CD4-positive, CD25-positive, alpha-beta regulatory T cell (primary cell): Measurements from ENCODE around the gene RPP14. TPM values are rescaled to one million over a fixed set of nuclear protein-coding genes. Genes with fewer than 3 reads are reported as not detected.

Experiments used
- ATAC-seq, 2 donors: fragments of 150-1000 bp; cut with Tn5 transposase; one replicate each; pipeline ENCODE4 v1.10.0; 2021; ENCODE audit warnings: low read depth in 2 of 2, moderate number of reproducible peaks in 2 of 2, moderate library complexity in 1 of 2
- DNase-seq, 3 donors: peaks; one replicate each; pipeline versions ENCODE4 v3.0.0 to v3.0.0-alpha.2; 2012 to 2022; ENCODE audit warnings: mixed read lengths in 1 of 3
- H3K27ac ChIP-seq: one replicate; pipeline ENCODE4 v1.7.0; 2013; ENCODE audit warnings: mild to moderate bottlenecking, low read length; ENCODE audit not compliant: insufficient read depth, poor library complexity, severe bottlenecking
- H3K27me3 ChIP-seq: one replicate; pipeline ENCODE4 v1.7.0; 2013; ENCODE audit warnings: low read length; ENCODE audit not compliant: control insufficient read depth, insufficient read depth
- H3K36me3 ChIP-seq: one replicate; pipeline ENCODE4 v1.7.0; 2013; ENCODE audit warnings: mild to moderate bottlenecking, low read length, moderate library complexity; ENCODE audit not compliant: control insufficient read depth, insufficient read depth
- H3K4me1 ChIP-seq: 2 replicates; pipeline ENCODE4 v1.7.0; 2013; ENCODE audit warnings: mild to moderate bottlenecking, low read length; ENCODE audit not compliant: insufficient read depth, control insufficient read depth, poor library complexity, severe bottlenecking
- H3K4me3 ChIP-seq: one replicate; pipeline ENCODE4 v1.7.0; 2013; ENCODE audit warnings: low read depth, mild to moderate bottlenecking, low read length, moderate library complexity
- H3K9me3 ChIP-seq, 2 experiments: 1 replicate in 1 of 2; 2 replicates in 1 of 2; pipeline ENCODE4 v1.7.0; 2013; ENCODE audit warnings: low read length in 2 of 2, mild to moderate bottlenecking in 1 of 2, moderate library complexity in 1 of 2; ENCODE audit not compliant: control insufficient read depth in 2 of 2
- H3K27ac Mint-ChIP-seq, 3 donors: one replicate each; pipeline ENCODE4 v1.8.0; 2020 to 2022; ENCODE audit warnings: mild to moderate bottlenecking in 3 of 3, mixed read lengths in 3 of 3, moderate library complexity in 2 of 3
- H3K27me3 Mint-ChIP-seq: one replicate; pipeline ENCODE4 v1.8.0; 2022; ENCODE audit warnings: mild to moderate bottlenecking, mixed read lengths
- H3K36me3 Mint-ChIP-seq: one replicate; pipeline ENCODE4 v1.8.0; 2020; ENCODE audit warnings: mixed read lengths
- H3K4me1 Mint-ChIP-seq, 4 donors: one replicate each; pipeline ENCODE4 v1.8.0; 2020 to 2022; ENCODE audit warnings: mixed read lengths in 4 of 4, mild to moderate bottlenecking in 1 of 4
- H3K4me3 Mint-ChIP-seq, 4 donors: one replicate each; pipeline ENCODE4 v1.8.0; 2020 to 2022; ENCODE audit warnings: mild to moderate bottlenecking in 4 of 4, mixed read lengths in 4 of 4, moderate library complexity in 3 of 4
- H3K9me3 Mint-ChIP-seq, 7 donors: one replicate each; pipeline ENCODE4 v1.8.0; 2020 to 2022; ENCODE audit warnings: mixed read lengths in 7 of 7, mild to moderate bottlenecking in 3 of 7, moderate library complexity in 2 of 7
- polyA plus RNA-seq, 4 donors: library from polyadenylated mRNA; unstranded; fragments of 300-500 nt; fragmentation: Illumina TruSeq; gene quantifications; one replicate each; pipeline ENCODE4 v1.2.3, GENCODE V29; 2021
- total RNA-seq: library from RNA; stranded (reverse); gene quantifications from one replicate; pipeline ENCODE4 v1.2.3, GENCODE V29; 2022

The RPP14 gene
- 14.3 TPM for total RNA-seq
- polyA plus RNA-seq, result 1 to 10 TPM; 5.7 to 7.1 (median 6.8) TPM

- peak; percentile 96 to 99 (median 99) for DNase-seq
- H3K4me1 ChIP-seq, result peaks cover 29% of the 10 kb centered on the region
- peaks cover 11 to 54% (median 25%) of the 10 kb centered on the region in 4 donors for H3K4me1 Mint-ChIP-seq
- H3K27ac Mint-ChIP-seq, result peak within 1 kb of the TSS; percentile 97 to 100 (median 99)
- H3K27me3 ChIP-seq, result peaks cover 8% of the 10 kb centered on the region
- peaks cover 4% of the 10 kb centered on the region for H3K36me3 ChIP-seq
- peaks cover 0 to 3% (median 1%) of the 10 kb centered on the region in 7 donors for H3K9me3 Mint-ChIP-seq
- peak within 1 kb of the TSS; percentile 97 for H3K27ac ChIP-seq
- H3K36me3 Mint-ChIP-seq, result peaks cover 7% of the 10 kb centered on the region
- peaks cover 30% of the 10 kb centered on the region for H3K27me3 Mint-ChIP-seq
- peak within 1 kb of the TSS; percentile 96 for H3K4me3 ChIP-seq
- H3K4me3 Mint-ChIP-seq, result peak within 1 kb of the TSS; percentile 96 to 99 (median 98)
- peaks cover 8% of the 10 kb centered on the region in 2 experiments for H3K9me3 ChIP-seq
- peak; percentile 90 to 94 for ATAC-seq
Observed at GRCh38 chr3:58305882-58306711, at the start of gene RPP14, which contains the start of gene HTD2. RPP14 (plus strand) TSS chr3:58306245; CDS start chr3:58310330, 4,085 bp downstream. HTD2 (plus strand) TSS chr3:58306520; CDS start chr3:58317614, 11,094 bp downstream.

GRCh38 chr3:58256511-58256910 lies 49.5 kb upstream of the RPP14 start:
- no peaks in the 10 kb centered on the region for H3K27me3 ChIP-seq
- ATAC-seq (no peak), DNase-seq (no peak)
- Mint-ChIP-seq H3K9me3 (peaks cover 0 to 1% (median 0%) of the 10 kb centered on the region in 7 donors), H3K4me1 (peaks cover 0 to 11% (median 2%) of the 10 kb centered on the region in 4 donors), H3K27ac (no peak overlapping the region), H3K27me3 (no peaks in the 10 kb centered on the region), H3K36me3 (peaks cover 28% of the 10 kb centered on the region), H3K4me3 (no peak overlapping the region)
- no peak overlapping the region for H3K4me3 ChIP-seq
- H3K4me1 ChIP-seq, result no peaks in the 10 kb centered on the region
- no peaks in the 10 kb centered on the region for H3K9me3 ChIP-seq
- no peak overlapping the region for H3K27ac ChIP-seq
- H3K36me3 ChIP-seq, result no peaks in the 10 kb centered on the region

GRCh38 chr3:58258392-58259055 lies 47.5 kb upstream of the RPP14 start:
- no peak overlapping the region for H3K27ac ChIP-seq
- H3K36me3 Mint-ChIP-seq, result peaks cover 30% of the 10 kb centered on the region
- no peak overlapping the region for H3K4me3 ChIP-seq
- H3K27ac Mint-ChIP-seq, result no peak overlapping the region
- H3K9me3 ChIP-seq, result no peaks in the 10 kb centered on the region
- H3K4me1 ChIP-seq, result no peaks in the 10 kb centered on the region
- no peaks in the 10 kb centered on the region for H3K36me3 ChIP-seq
- DNase-seq, result no peak
- no peaks in the 10 kb centered on the region for H3K27me3 Mint-ChIP-seq
- no peaks in the 10 kb centered on the region for H3K27me3 ChIP-seq
- no peak for ATAC-seq
- H3K9me3 Mint-ChIP-seq, result peaks cover 0 to 1% (median 0%) of the 10 kb centered on the region in 7 donors
- no peak overlapping the region for H3K4me3 Mint-ChIP-seq
- H3K4me1 Mint-ChIP-seq, result peaks cover 0 to 11% (median 2%) of the 10 kb centered on the region in 4 donors

GRCh38 chr3:58260261-58260731 lies 45.7 kb upstream of the RPP14 start:
- Mint-ChIP-seq H3K9me3 (peaks cover 0 to 1% (median 0%) of the 10 kb centered on the region in 7 donors), H3K27me3 (no peaks in the 10 kb centered on the region), H3K36me3 (peaks cover 27% of the 10 kb centered on the region), H3K4me1 (peaks cover 0 to 11% (median 2%) of the 10 kb centered on the region in 4 donors), H3K4me3 (no peak overlapping the region), H3K27ac (no peak overlapping the region)
- Histone ChIP-seq H3K27ac (no peak overlapping the region), H3K4me1 (no peaks in the 10 kb centered on the region), H3K36me3 (no peaks in the 10 kb centered on the region), H3K9me3 (no peaks in the 10 kb centered on the region), H3K4me3 (no peak overlapping the region), H3K27me3 (no peaks in the 10 kb centered on the region)
- DNase-seq, result peak in 1 of 3 donors; percentile 46
- peak in 1 of 2 donors; percentile 66 for ATAC-seq

- Histone ChIP-seq H3K4me3 (no peak overlapping the region), H3K9me3 (no peaks in the 10 kb centered on the region), H3K27ac (no peak overlapping the region), H3K27me3 (no peaks in the 10 kb centered on the region), H3K36me3 (no peaks in the 10 kb centered on the region), H3K4me1 (no peaks in the 10 kb centered on the region)
- Mint-ChIP-seq H3K4me1 (peaks cover 0 to 11% (median 2%) of the 10 kb centered on the region in 4 donors), H3K4me3 (no peak overlapping the region), H3K27ac (no peak overlapping the region), H3K27me3 (no peaks in the 10 kb centered on the region), H3K36me3 (peaks cover 27% of the 10 kb centered on the region), H3K9me3 (peaks cover 0 to 1% (median 0%) of the 10 kb centered on the region in 7 donors)
- DNase-seq (no peak), ATAC-seq (no peak)
Observed at GRCh38 chr3:58260733-58261132, 45.3 kb upstream of the RPP14 start.

- ATAC-seq (no peak), DNase-seq (no peak)
- Histone ChIP-seq H3K4me1 (no peaks in the 10 kb centered on the region), H3K27me3 (no peaks in the 10 kb centered on the region), H3K4me3 (no peak overlapping the region), H3K27ac (no peak overlapping the region), H3K9me3 (no peaks in the 10 kb centered on the region), H3K36me3 (no peaks in the 10 kb centered on the region)
- Mint-ChIP-seq H3K4me1 (peaks cover 0 to 4% (median 2%) of the 10 kb centered on the region in 4 donors), H3K27ac (peak overlapping the region in 1 of 3 donors; percentile 60), H3K9me3 (no peaks in the 10 kb centered on the region), H3K4me3 (no peak overlapping the region), H3K36me3 (peaks cover 26% of the 10 kb centered on the region), H3K27me3 (no peaks in the 10 kb centered on the region)
Observed at GRCh38 chr3:58261954-58262666, 43.9 kb upstream of the RPP14 start.

GRCh38 chr3:58266577-58266976 lies 39.5 kb upstream of the RPP14 start:
- no peaks in the 10 kb centered on the region for H3K9me3 Mint-ChIP-seq
- H3K36me3 Mint-ChIP-seq, result peaks cover 28% of the 10 kb centered on the region
- Histone ChIP-seq H3K36me3 (no peaks in the 10 kb centered on the region), H3K4me1 (no peaks in the 10 kb centered on the region), H3K27me3 (no peaks in the 10 kb centered on the region), H3K4me3 (no peak overlapping the region), H3K9me3 (no peaks in the 10 kb centered on the region), H3K27ac (no peak overlapping the region)
- ATAC-seq (no peak), DNase-seq (no peak)
- H3K4me1 Mint-ChIP-seq, result peaks cover 0 to 6% (median 0%) of the 10 kb centered on the region in 4 donors
- H3K4me3 Mint-ChIP-seq, result no peak overlapping the region
- no peak overlapping the region for H3K27ac Mint-ChIP-seq
- no peaks in the 10 kb centered on the region for H3K27me3 Mint-ChIP-seq
